ENCODE data around the gene BRD3. TPM values are rescaled to one million over a fixed set of nuclear protein-coding genes. Genes with fewer than 3 reads are reported as not detected.
A peak's percentile ranks its signal among the peaks of the same experiment; 100 is the strongest.
"Not testable (repeated sequence)": the region's sequence is repeated elsewhere in the genome, so short reads cannot be mapped to it uniquely, and the experiment has no call there.

Gene BRD3
- total RNA-seq, 1 experiment from 2014 or later, result 43.3 TPM

DNA sequence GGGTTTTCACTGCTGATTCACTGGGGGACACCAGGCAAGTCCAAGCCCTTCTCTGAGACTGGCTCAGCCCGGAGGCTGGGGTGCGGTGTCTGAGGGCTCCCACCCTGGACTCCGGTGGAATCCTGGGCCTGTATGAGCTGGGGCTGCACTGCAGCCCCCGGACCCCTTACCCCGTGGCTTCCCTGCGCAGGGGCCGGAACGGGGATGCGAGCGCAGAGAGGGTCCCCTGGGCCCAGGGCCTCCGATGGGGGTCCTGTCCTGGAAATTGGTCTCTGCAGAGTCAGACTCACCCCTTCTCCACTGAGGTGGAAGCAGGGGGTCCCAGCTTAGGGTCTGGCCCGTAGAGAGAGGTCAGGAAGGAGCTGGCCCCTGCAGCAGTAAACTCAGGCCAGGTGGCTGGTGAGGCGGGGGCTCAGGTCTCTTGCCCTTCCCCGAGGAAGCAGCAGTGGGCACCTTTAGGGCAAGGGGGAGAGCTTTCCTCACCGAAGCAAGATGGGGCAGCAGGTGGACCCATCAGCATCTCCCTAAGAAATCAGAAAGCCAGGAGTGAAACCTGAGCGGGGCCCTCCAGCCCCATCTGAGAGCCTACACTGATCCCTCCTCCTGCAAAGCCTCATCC, 74.1 kb downstream of the BRD3 start:
- Histone ChIP-seq H3K36me3 (no peaks in the 10 kb centered on the region), H3K27me3 (no peaks in the 10 kb centered on the region), H3K4me3 (peak overlapping the region; percentile 85), H3K9me3 (replicated peaks) (no peaks in the 10 kb centered on the region), H3K4me1 (peaks cover 24% of the 10 kb centered on the region), H3K27ac (peak overlapping the region; percentile 83)
- DNase-seq, result no peak

DNA sequence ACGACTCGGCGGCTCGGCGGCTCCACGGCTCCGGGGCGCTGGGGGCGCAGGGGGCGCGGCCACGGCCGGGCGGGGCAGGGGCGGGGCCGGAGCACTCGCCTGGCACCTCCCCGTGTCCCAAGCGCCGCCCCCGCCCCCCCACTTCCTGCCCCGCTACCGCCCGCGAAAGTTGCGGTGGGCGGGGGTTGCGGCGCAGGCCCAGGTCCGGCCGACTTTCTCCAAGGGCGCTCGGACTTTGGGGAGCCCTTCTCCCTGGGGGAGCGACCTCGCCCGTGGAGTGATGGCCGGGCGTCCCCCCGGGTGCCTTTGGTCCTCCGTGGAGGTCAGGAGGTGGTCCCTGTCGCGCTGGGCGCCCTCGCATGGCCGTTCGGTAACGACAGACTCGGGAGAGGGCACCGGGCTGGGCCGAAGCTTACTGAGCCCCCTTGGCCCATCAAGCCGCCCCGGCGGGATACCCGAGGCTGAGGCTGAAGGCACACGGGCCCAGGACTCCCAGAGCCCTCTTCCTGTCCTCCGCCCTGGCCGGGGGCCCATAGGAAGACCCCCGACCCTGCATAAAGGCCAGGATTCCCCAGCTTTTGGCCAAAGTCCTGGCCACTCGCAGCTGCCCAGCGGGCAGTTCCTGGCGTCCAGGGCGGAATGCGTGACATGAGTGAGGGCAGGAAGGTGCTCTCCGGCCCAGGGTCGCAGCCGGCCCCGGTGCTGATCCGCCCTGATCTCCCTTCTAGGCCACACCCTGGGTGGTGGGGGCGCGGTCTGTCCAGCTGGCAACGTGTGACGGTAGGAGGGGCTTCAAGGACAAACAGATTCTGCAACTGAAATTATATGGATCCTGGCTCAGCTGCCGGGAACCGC, 74.8 kb downstream of the BRD3 start:
- DNase-seq, result peak; percentile 92
- Histone ChIP-seq H3K4me1 (peaks cover 24% of the 10 kb centered on the region), H3K27ac (peak overlapping the region; percentile 83), H3K9me3 (replicated peaks) (no peaks in the 10 kb centered on the region), H3K27me3 (no peaks in the 10 kb centered on the region), H3K36me3 (no peaks in the 10 kb centered on the region), H3K4me3 (peak overlapping the region; percentile 85)

DNA sequence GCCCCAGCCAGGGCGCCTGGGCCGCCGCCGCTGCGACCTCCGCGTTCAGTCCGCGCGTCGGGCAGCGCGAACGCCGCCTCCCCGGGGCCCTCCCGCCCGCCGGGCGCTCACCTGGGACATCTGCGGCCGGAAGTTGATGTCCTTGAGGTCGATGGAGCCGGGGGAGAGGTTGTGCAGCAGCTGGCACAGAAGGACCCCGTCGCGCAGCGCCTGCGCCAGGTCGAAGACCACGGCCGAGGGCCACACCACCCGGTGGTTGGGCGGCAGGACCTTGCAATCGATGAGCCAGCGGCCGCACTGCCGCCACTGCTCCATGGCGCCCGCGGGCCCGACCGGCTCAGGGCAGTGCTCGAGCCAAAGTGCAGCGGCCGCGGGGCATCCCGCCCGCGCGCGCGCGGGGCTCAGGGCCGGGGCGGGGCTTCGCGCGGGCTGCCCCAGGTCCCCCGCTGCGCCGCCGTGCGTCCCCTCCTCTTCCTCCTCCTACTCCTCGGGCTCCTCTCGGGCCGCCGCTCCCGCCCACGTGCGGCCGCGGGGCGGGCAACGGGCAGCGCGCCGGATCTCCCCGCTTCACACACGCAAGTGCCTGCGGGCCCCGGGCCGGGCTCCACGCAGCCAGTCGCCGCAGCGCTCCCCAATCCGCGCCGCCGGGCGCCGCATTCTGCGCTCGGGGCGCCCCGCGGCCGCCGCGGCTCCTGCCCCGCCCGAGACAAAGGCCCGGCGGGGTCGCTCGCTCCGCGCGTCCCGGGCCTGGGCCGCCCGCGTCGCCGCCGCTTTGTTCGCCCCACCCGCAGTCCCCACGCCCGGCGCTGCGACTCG, 75.7 kb downstream of the BRD3 start, which contains the start of gene VAV2:
Gene VAV2 (minus strand): TSS at position 361 of the 816 bp plus-strand sequence. CDS start 46 bp downstream, at position 315.
- H3K4me1 ChIP-seq, result peaks cover 24% of the 10 kb centered on the region
- peak within 1 kb of the TSS; percentile 85 for H3K4me3 ChIP-seq
- peak; percentile 64 to 72 for DNase-seq
- H3K27ac ChIP-seq, result peak within 1 kb of the TSS; percentile 83
- H3K36me3 ChIP-seq, result no peaks in the 10 kb centered on the region
- H3K27me3 ChIP-seq, result no peaks in the 10 kb centered on the region
- no peaks in the 10 kb centered on the region for H3K9me3 ChIP-seq (replicated peaks)

DNA sequence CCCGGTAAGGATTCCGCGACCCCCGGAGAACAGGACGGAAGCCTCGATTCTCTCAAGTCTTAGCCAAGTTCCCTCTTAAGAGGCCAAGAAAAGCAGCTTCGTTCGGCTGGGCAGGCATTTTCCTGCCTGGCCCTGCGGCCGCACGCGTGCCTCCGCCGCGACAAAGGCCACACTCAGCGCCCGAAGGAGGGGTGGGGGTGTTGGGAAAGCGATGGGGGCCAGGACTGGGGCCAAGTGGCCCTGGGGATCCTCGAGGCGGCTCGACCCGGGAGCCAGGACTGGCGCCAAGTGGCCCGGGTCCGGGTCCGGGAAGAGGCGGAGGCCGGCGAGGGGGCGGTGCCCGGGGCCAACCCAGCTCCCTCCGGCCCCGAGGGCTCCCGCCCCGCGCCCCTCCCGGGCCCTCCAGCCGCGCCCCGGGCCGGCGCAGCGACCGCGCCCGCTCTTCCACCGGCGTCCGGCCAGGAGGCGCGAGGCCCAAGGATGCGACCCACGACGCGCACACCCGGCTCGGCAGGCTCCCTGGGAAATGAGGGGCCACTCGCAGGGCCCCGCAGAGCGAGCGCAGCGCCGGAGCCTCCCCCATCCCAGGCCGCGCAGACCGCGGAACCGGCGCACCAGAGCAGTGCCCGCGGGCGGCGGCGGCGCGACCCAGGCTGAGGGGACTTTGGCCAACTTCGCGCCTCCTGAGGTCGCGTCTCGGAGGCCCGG, 76.5 kb downstream of the BRD3 start:
- Histone ChIP-seq H3K4me3 (peak overlapping the region; percentile 85), H3K36me3 (no peaks in the 10 kb centered on the region), H3K4me1 (peaks cover 21% of the 10 kb centered on the region), H3K27me3 (no peaks in the 10 kb centered on the region), H3K9me3 (replicated peaks) (no peaks in the 10 kb centered on the region), H3K27ac (peak overlapping the region; percentile 23; the same call in 1 of the 2 replicates)
- peak in 1 of 2 experiments; percentile 31 for DNase-seq

DNA sequence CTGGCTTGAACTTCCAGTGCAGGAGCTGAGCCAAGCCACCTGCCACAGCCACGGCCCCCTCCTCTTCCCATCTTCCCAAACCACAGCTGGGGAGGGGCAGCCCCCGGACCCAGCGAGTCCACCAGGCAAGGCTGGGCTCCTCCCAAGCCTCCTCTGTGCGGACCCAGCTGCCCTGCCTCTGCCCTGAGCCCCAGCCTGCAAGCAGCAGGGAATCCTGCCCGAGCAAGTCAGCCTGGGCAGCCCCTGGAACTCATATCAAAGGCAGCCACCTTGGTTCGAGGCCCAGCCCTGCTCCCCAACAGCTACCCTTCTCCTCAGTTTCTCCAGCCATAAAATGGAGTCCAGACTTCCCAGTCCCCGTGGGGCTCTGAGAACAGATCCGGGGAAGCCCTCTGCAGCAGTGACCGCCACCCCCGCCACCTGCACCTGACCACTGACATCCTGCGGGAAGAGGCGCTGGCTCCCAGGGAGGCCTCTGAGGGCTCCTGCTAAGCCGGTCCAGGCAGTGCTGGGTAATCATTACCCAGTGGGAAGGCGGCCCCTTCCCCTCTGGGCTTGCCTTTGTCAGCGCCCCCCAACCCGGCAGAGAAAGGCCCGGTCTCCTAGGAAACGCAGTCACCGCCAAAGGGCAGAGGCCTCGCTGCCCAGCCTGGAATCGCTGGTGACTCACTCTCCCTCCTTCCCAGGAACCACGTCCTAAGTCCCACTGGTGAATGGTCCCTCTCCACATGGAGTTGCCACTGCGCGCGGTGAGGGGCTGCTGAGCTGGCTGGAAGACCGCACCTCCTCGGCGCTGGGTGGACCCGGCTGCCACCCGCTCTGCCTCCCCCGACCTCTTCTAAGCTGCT, 77.2 kb downstream of the BRD3 start:
- peak overlapping the region; percentile 85 for H3K4me3 ChIP-seq
- H3K4me1 ChIP-seq, result peaks cover 21% of the 10 kb centered on the region
- H3K36me3 ChIP-seq, result no peaks in the 10 kb centered on the region
- H3K27ac ChIP-seq, result peak overlapping the region; percentile 23; the same call in 1 of the 2 replicates
- H3K27me3 ChIP-seq, result no peaks in the 10 kb centered on the region
- no peaks in the 10 kb centered on the region for H3K9me3 ChIP-seq (replicated peaks)
- peak; percentile 66 to 72 for DNase-seq

DNA sequence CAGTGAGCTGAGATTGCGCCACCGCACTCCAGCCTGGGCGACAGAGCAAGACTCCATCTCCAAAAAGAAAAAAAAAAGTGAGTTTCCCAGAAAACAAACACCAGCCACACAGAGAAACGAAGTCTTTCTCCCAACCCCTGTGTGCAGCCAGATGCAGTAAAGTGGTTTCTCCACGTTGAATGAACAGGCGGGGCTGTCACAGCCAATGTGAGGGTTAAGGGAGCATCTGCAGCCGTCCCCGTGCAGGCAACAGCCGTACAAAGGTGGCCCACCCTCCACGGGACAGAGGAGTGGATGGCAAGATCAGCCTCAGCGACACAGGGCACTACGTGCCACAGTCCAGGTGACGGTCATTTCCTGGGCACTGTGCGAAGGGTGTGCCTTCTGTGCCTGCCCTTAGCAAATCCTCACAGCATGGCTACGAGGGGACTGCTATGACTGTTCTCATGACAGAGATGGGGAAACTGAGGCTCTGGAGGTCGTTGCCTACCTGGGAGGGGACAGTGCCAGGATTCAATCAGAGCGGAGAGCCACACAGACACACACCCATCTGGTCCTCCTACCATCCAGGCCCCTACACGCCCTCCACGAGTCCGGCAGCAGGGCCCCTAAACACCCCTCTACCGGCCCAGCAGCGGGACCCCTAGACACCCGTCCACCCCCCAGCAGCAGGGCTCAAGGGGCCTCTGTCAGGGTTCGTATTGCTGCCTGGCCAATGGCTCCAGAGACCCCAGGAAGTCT, 78.0 kb downstream of the BRD3 start:
- Histone ChIP-seq H3K27ac (no peak overlapping the region), H3K9me3 (replicated peaks) (no peaks in the 10 kb centered on the region), H3K4me1 (peaks cover 16% of the 10 kb centered on the region), H3K36me3 (no peaks in the 10 kb centered on the region), H3K4me3 (peak overlapping the region; percentile 85), H3K27me3 (no peaks in the 10 kb centered on the region)
- peak in 1 of 2 experiments; percentile 2 for DNase-seq

DNA sequence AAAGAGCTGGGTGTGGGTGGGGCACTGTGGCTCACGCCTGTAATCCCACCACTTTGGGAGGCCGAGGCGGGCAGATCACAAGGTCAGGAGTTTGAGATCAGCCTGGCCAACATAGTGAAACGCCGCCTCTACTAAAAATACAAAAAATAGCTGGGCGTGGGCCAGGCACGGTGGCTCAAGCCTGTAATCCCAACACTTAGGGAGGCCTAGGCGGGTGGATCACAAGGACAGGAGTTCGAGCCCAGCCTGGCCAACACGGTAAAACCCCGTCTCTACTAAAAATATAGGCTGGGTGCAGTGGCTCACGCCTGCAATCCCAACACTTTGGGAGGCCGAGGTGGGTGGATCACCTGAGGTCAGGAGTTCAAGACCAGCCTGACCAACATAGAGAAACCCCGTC, 79.1 kb downstream of the BRD3 start:
- H3K4me1 ChIP-seq; H3K9me3 ChIP-seq (replicated peaks); H3K4me3 ChIP-seq; H3K27ac ChIP-seq; DNase-seq; H3K36me3 ChIP-seq; H3K27me3 ChIP-seq: not testable (repeated sequence)

DNA sequence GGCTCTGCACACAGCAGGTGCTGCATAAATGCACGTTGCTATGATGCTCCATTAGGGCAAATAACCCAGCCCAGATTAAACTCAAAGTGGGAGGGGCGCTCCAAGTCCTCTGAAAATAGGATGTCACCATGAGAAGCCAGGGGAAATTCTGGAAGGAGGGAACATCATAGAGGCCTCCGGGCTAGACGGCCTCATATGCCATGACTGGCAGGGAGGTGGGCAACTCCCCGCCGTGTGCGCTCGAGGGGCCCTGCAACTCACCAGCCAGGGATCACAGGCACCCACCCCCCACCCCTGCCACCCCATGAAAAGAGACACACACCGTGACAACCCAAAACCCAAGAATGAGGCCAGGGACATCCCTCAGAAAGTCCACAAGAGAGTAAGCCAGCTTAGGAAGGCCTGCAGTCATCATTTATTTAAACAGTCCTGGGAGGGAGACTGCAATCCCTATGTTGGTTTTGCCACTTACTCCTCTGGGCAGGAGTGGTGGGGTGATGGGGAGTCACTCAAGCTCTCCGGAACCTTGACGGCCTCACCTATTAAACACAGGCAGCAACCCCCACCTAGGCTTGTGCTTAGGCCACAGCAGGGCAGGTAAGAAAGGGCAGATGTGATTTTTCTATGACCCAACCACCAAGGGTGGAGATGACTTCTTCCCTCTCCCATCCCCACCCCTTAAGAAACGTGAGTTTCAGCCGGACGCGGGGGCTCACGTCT, 79.7 kb downstream of the BRD3 start:
- Histone ChIP-seq H3K4me3 (no peak overlapping the region), H3K27ac (no peak overlapping the region), H3K9me3 (replicated peaks) (no peaks in the 10 kb centered on the region), H3K4me1 (peaks cover 7% of the 10 kb centered on the region; the same call in 1 of the 2 replicates), H3K36me3 (no peaks in the 10 kb centered on the region), H3K27me3 (no peaks in the 10 kb centered on the region)
- DNase-seq, result peak in 1 of 2 experiments; percentile 2

DNA sequence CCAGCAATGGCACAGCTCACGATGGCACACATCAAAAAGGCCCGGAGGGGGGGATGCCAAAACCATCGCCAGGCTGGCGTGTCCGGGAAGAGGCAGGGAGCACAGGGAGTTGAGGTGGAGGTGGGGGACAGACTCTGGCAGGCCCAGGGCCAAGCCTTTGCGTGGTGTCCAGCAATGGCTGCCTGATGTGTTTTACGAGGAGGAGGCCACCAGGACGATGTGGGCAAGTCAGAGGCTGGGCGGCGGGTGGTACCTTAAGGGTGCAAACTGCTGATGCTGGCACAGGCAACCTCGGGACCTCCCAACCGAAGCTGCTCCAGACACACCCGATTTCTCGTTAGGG, 80.4 kb downstream of the BRD3 start:
- no peak overlapping the region for H3K27ac ChIP-seq
- no peaks in the 10 kb centered on the region for H3K9me3 ChIP-seq (replicated peaks)
- H3K4me3 ChIP-seq, result no peak overlapping the region
- H3K36me3 ChIP-seq, result no peaks in the 10 kb centered on the region
- peak in 1 of 2 experiments; percentile 2 for DNase-seq
- no peaks in the 10 kb centered on the region for H3K27me3 ChIP-seq
- H3K4me1 ChIP-seq, result peaks cover 11% of the 10 kb centered on the region; the same call in 1 of the 2 replicates

DNA sequence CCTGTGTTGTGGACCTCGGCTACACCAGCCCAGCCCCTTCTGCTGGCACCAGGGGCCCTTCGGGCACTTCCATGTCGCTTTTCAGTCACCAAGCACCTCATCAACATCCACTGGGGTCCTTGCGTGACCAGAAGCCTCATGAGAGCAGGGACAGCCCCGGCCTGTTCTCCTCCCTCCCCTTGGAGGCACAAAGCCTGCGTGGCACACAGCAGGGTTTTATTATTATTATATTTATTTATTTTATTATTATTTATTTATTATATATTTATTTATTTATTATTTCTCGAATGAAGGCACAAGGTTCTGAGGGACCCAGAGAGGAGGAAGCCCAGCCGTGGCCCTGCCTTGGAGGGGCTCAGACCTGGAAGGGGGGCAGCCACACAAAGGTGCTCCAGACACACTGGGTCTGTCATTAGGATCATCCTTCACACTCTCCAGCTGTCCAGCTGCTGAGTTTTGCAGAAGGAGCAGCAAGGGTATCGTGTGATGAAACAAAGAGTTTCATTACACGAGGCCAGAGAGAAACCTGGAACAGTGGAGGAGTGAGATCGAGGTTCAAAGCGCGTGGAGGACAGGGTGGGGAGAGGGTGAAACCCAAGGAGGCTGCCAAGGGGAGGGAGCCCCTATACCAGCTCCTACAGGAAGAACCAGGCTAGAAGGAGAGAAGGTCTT, 80.9 kb downstream of the BRD3 start:
- DNase-seq, result no peak

DNA sequence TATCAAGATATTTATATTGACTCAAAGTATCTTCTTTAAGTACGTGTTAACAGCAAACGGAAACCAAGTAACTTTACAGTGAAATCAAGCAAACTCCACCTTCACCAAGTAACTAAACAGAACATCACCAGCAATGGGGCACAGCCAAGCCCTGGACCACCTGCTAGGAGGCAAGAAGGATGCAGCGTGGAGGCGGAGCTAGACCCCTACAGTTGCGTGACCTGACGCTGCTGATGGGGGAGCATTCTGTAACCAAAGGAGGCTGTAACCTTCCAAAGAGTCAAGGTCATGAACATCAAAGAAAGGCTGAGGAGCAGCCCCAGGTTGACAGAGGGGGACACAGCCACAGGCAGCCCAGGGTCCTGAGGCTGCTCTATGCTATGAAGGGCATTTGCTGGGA, 81.8 kb downstream of the BRD3 start:
- peaks cover 24% of the 10 kb centered on the region for H3K4me1 ChIP-seq
- no peaks in the 10 kb centered on the region for H3K36me3 ChIP-seq
- H3K27me3 ChIP-seq, result no peaks in the 10 kb centered on the region
- DNase-seq, result no peak
- H3K4me3 ChIP-seq, result no peak overlapping the region
- no peak overlapping the region for H3K27ac ChIP-seq
- H3K9me3 ChIP-seq (replicated peaks), result no peaks in the 10 kb centered on the region

More for the DNA sequence above, 80.9 kb downstream of the BRD3 start:
- H3K27me3 ChIP-seq, result no peaks in the 10 kb centered on the region
- no peak overlapping the region for H3K4me3 ChIP-seq
- no peaks in the 10 kb centered on the region for H3K36me3 ChIP-seq
- H3K27ac ChIP-seq, result no peak overlapping the region
- peaks cover 15% of the 10 kb centered on the region; the same call in 1 of the 2 replicates for H3K4me1 ChIP-seq
- no peaks in the 10 kb centered on the region for H3K9me3 ChIP-seq (replicated peaks)
